PC-9 (cell line): ENCODE measurements around the gene CTTNBP2.

Source experiments
- CTCF ChIP-seq: fragments of 200-600 bp; sonication (generic); conservative IDR thresholded peaks from 2 replicates; pipeline ENCODE4 v1.6.1; 2017; ENCODE audit warnings: mixed run types, antibody characterized with exemption, mild to moderate bottlenecking, moderate library complexity
- EZH2 ChIP-seq: fragments of 200-600 bp; sonication (generic); IDR thresholded peaks from 2 replicates; pipeline ENCODE4 v1.8.0; 2017; ENCODE audit warnings: antibody characterized with exemption, low read depth

GRCh38 chr7:117780832-117781231 lies 92.4 kb downstream of the CTTNBP2 start:
- TF ChIP-seq CTCF (no peak), EZH2 (no peak)
